Activated CD8-positive, alpha-beta memory T cell treated with anti-CD3 and anti-CD28 coated beads, Interleukin-2, amount 50 U/mL, for 24 hours (primary cell): ENCODE measurements around the gene PGLYRP2.

Source experiments
- DNase-seq: peaks from one replicate; pipeline ENCODE4 v3.0.0-alpha.2; 2020; ENCODE audit errors: extremely low read depth

The PGLYRP2 gene

GRCh38 chr19:15439078-15439799 lies 40.1 kb downstream of the PGLYRP2 start:
- DNase-seq: no peak

- DNase-seq: no peak
Measured at GRCh38 chr19:15438577-15438976, 40.7 kb downstream of the PGLYRP2 start.

- no peak for DNase-seq
Measured at GRCh38 chr19:15438124-15438496, 41.2 kb downstream of the PGLYRP2 start.

GRCh38 chr19:15437355-15438123 lies 41.8 kb downstream of the PGLYRP2 start:
- no peak for DNase-seq

GRCh38 chr19:15436826-15437110 lies 42.5 kb downstream of the PGLYRP2 start:
- DNase-seq: no peak

- DNase-seq: no peak
Measured at GRCh38 chr19:15436012-15436825, 43.1 kb downstream of the PGLYRP2 start.

- no peak for DNase-seq
Measured at GRCh38 chr19:15433519-15434069, 45.7 kb downstream of the PGLYRP2 start.

- DNase-seq: peak; percentile 63
Measured at GRCh38 chr19:15432629-15433518, 46.4 kb downstream of the PGLYRP2 start.

GRCh38 chr19:15432018-15432494 lies 47.2 kb downstream of the PGLYRP2 start:
- DNase-seq: no peak

- no peak for DNase-seq
Measured at GRCh38 chr19:15431396-15432017, 47.8 kb downstream of the PGLYRP2 start.

GRCh38 chr19:15430526-15431120 lies 48.7 kb downstream of the PGLYRP2 start:
- no peak for DNase-seq

- no peak for DNase-seq
Measured at GRCh38 chr19:15429825-15430467, 49.4 kb downstream of the PGLYRP2 start.

GRCh38 chr19:15428956-15429824 lies 50.1 kb downstream of the PGLYRP2 start:
- no peak for DNase-seq

GRCh38 chr19:15427991-15428471 lies 51.3 kb downstream of the PGLYRP2 start:
- no peak for DNase-seq

GRCh38 chr19:15427350-15427700 lies 52.0 kb downstream of the PGLYRP2 start:
- no peak for DNase-seq

GRCh38 chr19:15426485-15427349 lies 52.6 kb downstream of the PGLYRP2 start:
- DNase-seq: no peak

- DNase-seq: no peak
Measured at GRCh38 chr19:15425321-15425950, 53.9 kb downstream of the PGLYRP2 start.
